HepG2 (cell line): ENCODE results near the gene PRMT5. TPM values are rescaled to one million over a fixed set of nuclear protein-coding genes. Genes with fewer than 3 reads are reported as not detected.
A peak's percentile ranks its signal among the peaks of the same experiment; 100 is the strongest.

Experiments
- DBP ChIP-seq: sonication (generic); formaldehyde crosslinking; IDR thresholded peaks from 2 replicates; pipeline ENCODE4 v1.4.0; 2020; ENCODE audit warnings: missing genetic modification reagents; ENCODE audit errors: not compliant biosample characterization
- FOXA3 ChIP-seq: IDR thresholded peaks from 2 replicates; pipeline ENCODE4 v1.6.1; 2016; ENCODE audit warnings: missing genetic modification reagents, missing compliant biosample characterization
- FOXO1 ChIP-seq: sonication (generic); formaldehyde crosslinking; IDR thresholded peaks from 2 replicates; pipeline ENCODE4 v1.4.0; 2020; ENCODE audit warnings: missing genetic modification reagents
- GABPA ChIP-seq, 2 experiments: IDR thresholded peaks; 2 replicates each; pipeline ENCODE4 v1.6.1; 2011 to 2016; ENCODE audit warnings: low read depth in 2 of 2, low read length in 1 of 2, missing biosample characterization in 1 of 2, missing genetic modification characterization in 1 of 2
- GATAD1 ChIP-seq: IDR thresholded peaks from 2 replicates; pipeline ENCODE4 v1.6.1; 2016; ENCODE audit warnings: missing genetic modification reagents, missing compliant biosample characterization
- HOXA9 ChIP-seq: sonication (generic); formaldehyde crosslinking; IDR thresholded peaks from 2 replicates; pipeline ENCODE4 v1.8.1; 2022; ENCODE audit warnings: missing genetic modification reagents, mild to moderate bottlenecking, moderate library complexity, borderline replicate concordance
- KLF11 ChIP-seq: IDR thresholded peaks from 2 replicates; pipeline ENCODE4 v1.6.1; 2016; ENCODE audit warnings: missing compliant biosample characterization
- MIER2 ChIP-seq: IDR thresholded peaks from 2 replicates; pipeline ENCODE4 v1.6.1; 2016; ENCODE audit warnings: missing biosample characterization, missing genetic modification reagents
- MXD3 ChIP-seq: IDR thresholded peaks from 2 replicates; pipeline ENCODE4 v1.6.1; 2016; ENCODE audit warnings: mild to moderate bottlenecking, missing biosample characterization, missing genetic modification reagents
- PAWR ChIP-seq: sonication (generic); formaldehyde crosslinking; IDR thresholded peaks from 2 replicates; pipeline ENCODE4 v1.4.0; 2020; ENCODE audit warnings: missing genetic modification reagents, mild to moderate bottlenecking, borderline replicate concordance
- TOPORS ChIP-seq: sonication (generic); formaldehyde crosslinking; IDR thresholded peaks from 2 replicates; pipeline ENCODE4 v1.8.0; 2023; ENCODE audit warnings: mild to moderate bottlenecking, missing genetic modification reagents
- ZFY ChIP-seq: sonication (generic); formaldehyde crosslinking; IDR thresholded peaks from 2 replicates; pipeline ENCODE4 v1.4.0; 2020; ENCODE audit warnings: missing genetic modification reagents
- ZNF124 ChIP-seq: sonication (generic); formaldehyde crosslinking; IDR thresholded peaks from 2 replicates; pipeline ENCODE4 v1.4.0; 2020; ENCODE audit warnings: missing genetic modification reagents
- ZNF205 ChIP-seq: IDR thresholded peaks from 2 replicates; pipeline ENCODE4 v1.6.1; 2018; ENCODE audit warnings: missing biosample characterization, missing genetic modification reagents
- ZNF331 ChIP-seq: sonication (generic); formaldehyde crosslinking; IDR thresholded peaks from 2 replicates; pipeline ENCODE4 v1.4.0; 2020; ENCODE audit warnings: missing genetic modification reagents
- ZNF510 ChIP-seq: sonication (generic); formaldehyde crosslinking; IDR thresholded peaks from 2 replicates; pipeline ENCODE4 v1.4.0; 2020; ENCODE audit warnings: low read depth, mild to moderate bottlenecking, missing genetic modification reagents
- ZNF513 ChIP-seq: sonication (generic); formaldehyde crosslinking; conservative IDR thresholded peaks from 2 replicates; pipeline ENCODE4 v1.5.0; 2020; ENCODE audit warnings: missing genetic modification reagents
- ZNF557 ChIP-seq: sonication (generic); formaldehyde crosslinking; IDR thresholded peaks from 2 replicates; pipeline ENCODE4 v1.4.0; 2020; ENCODE audit warnings: missing genetic modification reagents
- ZNF614 ChIP-seq: IDR thresholded peaks from 2 replicates; pipeline ENCODE4 v1.6.1; 2018; ENCODE audit warnings: missing biosample characterization, missing genetic modification reagents, inconsistent platforms, borderline replicate concordance
- ZNF782 ChIP-seq: sonication (generic); formaldehyde crosslinking; IDR thresholded peaks from 2 replicates; pipeline ENCODE4 v1.4.0; 2020; ENCODE audit warnings: missing genetic modification reagents, mild to moderate bottlenecking, borderline replicate concordance
- polyA plus RNA-seq, 8 experiments: library from polyadenylated mRNA; depleted of rRNA in 3 of 8; stranded (reverse) in 7 of 8; unstranded in 1 of 8; fragments of >200 nt; fragmentation: Illumina TruSeq in 4 of 8; extraction: Trizol in 4 of 8; gene quantifications; 2 replicates each; pipeline versions ENCODE4 v1.2.1 to v1.2.3, GENCODE V29; 2011 to 2016; ENCODE audit warnings: low read depth in 4 of 8, missing spikeins in 1 of 8, mixed read lengths in 1 of 8; ENCODE audit not compliant: insufficient read depth in 1 of 8
- total RNA-seq, 5 experiments: library from RNA; depleted of rRNA; stranded (reverse); fragments of >200 nt; fragmentation: Illumina TruSeq; extraction: Trizol; gene quantifications; 2 replicates each; pipeline ENCODE4 v1.2.3, GENCODE V29; 2016; ENCODE audit warnings: low read depth in 1 of 5
- TF ChIP-seq, protein P1 (sequence below): sonication (generic); formaldehyde crosslinking; IDR thresholded peaks from 2 replicates; pipeline ENCODE4 v1.9.0; 2021; ENCODE audit warnings: mild to moderate bottlenecking, missing genetic modification reagents

The PRMT5 gene
- total and polyA plus RNA-seq, 2 of the 13 experiments (the other 11 are each of a cell fraction or from before 2014, with no cell fraction given), result 210 to 354 TPM

- TF ChIP-seq ZNF614 (CRISPR knock-in tag) (peak; percentile 74), ZFY (peak; percentile 89), ZNF513 (peak; percentile 80; the same call in 1 of the 2 replicates), TOPORS (CRISPR knock-in tag) (peak; percentile 57; the same call in 1 of the 2 replicates), PAWR (CRISPR knock-in tag) (0 out of 2 replicates have a peak, but pooled peaks have one; percentile 92), FOXO1 (CRISPR knock-in tag) (peak; percentile 79), ZNF124 (CRISPR knock-in tag) (peak; percentile 81), KLF11 (CRISPR knock-in tag) (peak; percentile 39; the same call in 1 of the 2 replicates), FOXA3 (CRISPR knock-in tag) (peak; percentile 94), ZNF205 (CRISPR knock-in tag) (peak; percentile 90), DBP (CRISPR knock-in tag) (peak; percentile 93), HOXA9 (CRISPR knock-in tag) (0 out of 2 replicates have a peak, but pooled peaks have one; percentile 4), GATAD1 (peak; percentile 63), ZNF331 (CRISPR knock-in tag) (peak; percentile 78; the same call in 1 of the 2 replicates), ZNF557 (CRISPR knock-in tag) (0 out of 2 replicates have a peak, but pooled peaks have one; percentile 78), MIER2 (peak; percentile 18), GABPA (IDR thresholded peaks at IDR 0.05; ENCODE audit: low read depth, low read length) (no peak), GABPA (CRISPR knock-in tag; IDR thresholded peaks at IDR 0.05; ENCODE audit: low read depth) (peak; percentile 88), ZNF510 (peak; percentile 97), ZNF782 (CRISPR knock-in tag) (peak; percentile 89), MXD3 (CRISPR knock-in tag) (peak; percentile 95)
- TF ChIP-seq, protein P1, sequence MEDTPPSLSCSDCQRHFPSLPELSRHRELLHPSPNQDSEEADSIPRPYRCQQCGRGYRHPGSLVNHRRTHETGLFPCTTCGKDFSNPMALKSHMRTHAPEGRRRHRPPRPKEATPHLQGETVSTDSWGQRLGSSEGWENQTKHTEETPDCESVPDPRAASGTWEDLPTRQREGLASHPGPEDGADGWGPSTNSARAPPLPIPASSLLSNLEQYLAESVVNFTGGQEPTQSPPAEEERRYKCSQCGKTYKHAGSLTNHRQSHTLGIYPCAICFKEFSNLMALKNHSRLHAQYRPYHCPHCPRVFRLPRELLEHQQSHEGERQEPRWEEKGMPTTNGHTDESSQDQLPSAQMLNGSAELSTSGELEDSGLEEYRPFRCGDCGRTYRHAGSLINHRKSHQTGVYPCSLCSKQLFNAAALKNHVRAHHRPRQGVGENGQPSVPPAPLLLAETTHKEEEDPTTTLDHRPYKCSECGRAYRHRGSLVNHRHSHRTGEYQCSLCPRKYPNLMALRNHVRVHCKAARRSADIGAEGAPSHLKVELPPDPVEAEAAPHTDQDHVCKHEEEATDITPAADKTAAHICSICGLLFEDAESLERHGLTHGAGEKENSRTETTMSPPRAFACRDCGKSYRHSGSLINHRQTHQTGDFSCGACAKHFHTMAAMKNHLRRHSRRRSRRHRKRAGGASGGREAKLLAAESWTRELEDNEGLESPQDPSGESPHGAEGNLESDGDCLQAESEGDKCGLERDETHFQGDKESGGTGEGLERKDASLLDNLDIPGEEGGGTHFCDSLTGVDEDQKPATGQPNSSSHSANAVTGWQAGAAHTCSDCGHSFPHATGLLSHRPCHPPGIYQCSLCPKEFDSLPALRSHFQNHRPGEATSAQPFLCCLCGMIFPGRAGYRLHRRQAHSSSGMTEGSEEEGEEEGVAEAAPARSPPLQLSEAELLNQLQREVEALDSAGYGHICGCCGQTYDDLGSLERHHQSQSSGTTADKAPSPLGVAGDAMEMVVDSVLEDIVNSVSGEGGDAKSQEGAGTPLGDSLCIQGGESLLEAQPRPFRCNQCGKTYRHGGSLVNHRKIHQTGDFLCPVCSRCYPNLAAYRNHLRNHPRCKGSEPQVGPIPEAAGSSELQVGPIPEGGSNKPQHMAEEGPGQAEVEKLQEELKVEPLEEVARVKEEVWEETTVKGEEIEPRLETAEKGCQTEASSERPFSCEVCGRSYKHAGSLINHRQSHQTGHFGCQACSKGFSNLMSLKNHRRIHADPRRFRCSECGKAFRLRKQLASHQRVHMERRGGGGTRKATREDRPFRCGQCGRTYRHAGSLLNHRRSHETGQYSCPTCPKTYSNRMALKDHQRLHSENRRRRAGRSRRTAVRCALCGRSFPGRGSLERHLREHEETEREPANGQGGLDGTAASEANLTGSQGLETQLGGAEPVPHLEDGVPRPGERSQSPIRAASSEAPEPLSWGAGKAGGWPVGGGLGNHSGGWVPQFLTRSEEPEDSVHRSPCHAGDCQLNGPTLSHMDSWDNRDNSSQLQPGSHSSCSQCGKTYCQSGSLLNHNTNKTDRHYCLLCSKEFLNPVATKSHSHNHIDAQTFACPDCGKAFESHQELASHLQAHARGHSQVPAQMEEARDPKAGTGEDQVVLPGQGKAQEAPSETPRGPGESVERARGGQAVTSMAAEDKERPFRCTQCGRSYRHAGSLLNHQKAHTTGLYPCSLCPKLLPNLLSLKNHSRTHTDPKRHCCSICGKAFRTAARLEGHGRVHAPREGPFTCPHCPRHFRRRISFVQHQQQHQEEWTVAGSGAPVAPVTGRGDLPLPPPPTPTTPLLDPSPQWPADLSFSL, result no peak
Measured at GRCh38 chr14:22871224-22872032, 57.7 kb downstream of the PRMT5 start, which contains the start of gene LRP10 (continued).
